GM23338 (cell line): Measurements from ENCODE around the gene NIPSNAP2. TPM values are rescaled to one million over a fixed set of nuclear protein-coding genes. Genes with fewer than 3 reads are reported as not detected.

Experiments
- ATAC-seq: fragments of 200-7000 bp; cut with Tn5 transposase; 3 replicates; pipeline ENCODE4 v1.9.1; 2020
- DNase-seq: peaks from one replicate; pipeline ENCODE4 v3.0.0-alpha.2; 2015; ENCODE audit warnings: low spot score
- H2AFZ ChIP-seq: fragments of 200-600 bp; sonication (generic); 2 replicates; pipeline ENCODE4 v1.8.0; 2016; ENCODE audit warnings: antibody characterized with exemption, mild to moderate bottlenecking, moderate library complexity
- H3F3A ChIP-seq: fragments of 200-600 bp; sonication (generic); replicated peaks from 2 replicates; pipeline ENCODE4 v1.8.0; 2017; ENCODE audit warnings: antibody characterized with exemption, mixed run types, low read depth
- H3K27ac ChIP-seq: fragments of 200-600 bp; sonication (generic); 2 replicates; pipeline ENCODE4 v1.6.1; 2016; ENCODE audit warnings: low read depth
- H3K27me3 ChIP-seq: fragments of 200-600 bp; sonication (generic); 2 replicates; pipeline ENCODE4 v1.8.0; 2016; ENCODE audit warnings: mild to moderate bottlenecking, mixed run types, moderate library complexity; ENCODE audit not compliant: insufficient read depth
- H3K36me3 ChIP-seq: fragments of 200-600 bp; sonication (generic); 2 replicates; pipeline ENCODE4 v1.8.0; 2016; ENCODE audit warnings: mild to moderate bottlenecking; ENCODE audit not compliant: insufficient read depth
- H3K4me1 ChIP-seq: fragments of 200-600 bp; sonication (generic); 2 replicates; pipeline ENCODE4 v1.8.0; 2016; ENCODE audit warnings: mild to moderate bottlenecking, moderate library complexity; ENCODE audit not compliant: insufficient read depth
- H3K4me2 ChIP-seq: fragments of 200-600 bp; sonication (generic); 2 replicates; pipeline ENCODE4 v1.7.1; 2017; ENCODE audit warnings: mixed run types
- H3K4me3 ChIP-seq: fragments of 200-600 bp; sonication (generic); 2 replicates; pipeline ENCODE4 v1.6.1; 2016; ENCODE audit warnings: mixed run types
- H3K79me2 ChIP-seq: fragments of 200-600 bp; sonication (generic); replicated peaks from 2 replicates; pipeline ENCODE4 v1.8.0; 2017; ENCODE audit warnings: mild to moderate bottlenecking; ENCODE audit not compliant: insufficient read depth
- H3K9me2 ChIP-seq: fragments of 200-600 bp; sonication (generic); 2 replicates; pipeline ENCODE4 v1.8.0; 2017; ENCODE audit not compliant: insufficient read depth
- H4K20me1 ChIP-seq: fragments of 200-600 bp; sonication (generic); replicated peaks from 2 replicates; pipeline ENCODE4 v1.8.0; 2017; ENCODE audit warnings: mild to moderate bottlenecking; ENCODE audit not compliant: insufficient read depth
- H3K27ac Mint-ChIP-seq: 2 replicates; pipeline ENCODE4 v1.8.0; 2020; ENCODE audit warnings: inconsistent platforms, mild to moderate bottlenecking, moderate library complexity, mixed read lengths
- H3K27me3 Mint-ChIP-seq: 3 replicates; pipeline ENCODE4 v1.8.0; 2022; ENCODE audit warnings: low read depth, mild to moderate bottlenecking, moderate library complexity, mixed read lengths, inconsistent platforms; ENCODE audit not compliant: insufficient read depth, poor library complexity
- H3K36me3 Mint-ChIP-seq: 3 replicates; pipeline ENCODE4 v1.8.0; 2021; ENCODE audit warnings: low read depth, mild to moderate bottlenecking, inconsistent platforms, moderate library complexity, mixed read lengths
- H3K4me1 Mint-ChIP-seq: 3 replicates; pipeline ENCODE4 v1.8.0; 2020; ENCODE audit warnings: mild to moderate bottlenecking, inconsistent platforms, mixed read lengths
- H3K4me3 Mint-ChIP-seq: 3 replicates; pipeline ENCODE4 v1.8.0; 2021; ENCODE audit warnings: moderate library complexity, mild to moderate bottlenecking, inconsistent platforms, mixed read lengths
- H3K9me3 Mint-ChIP-seq: 3 replicates; pipeline ENCODE4 v1.8.0; 2020; ENCODE audit warnings: moderate library complexity, mild to moderate bottlenecking, inconsistent platforms, mixed read lengths
- CREB1 ChIP-seq: fragments of 250-450 bp; sonication (Bioruptor Pico); IDR thresholded peaks from 2 replicates; pipeline ENCODE4 v1.5.0; 2020; ENCODE audit warnings: low read depth, mild to moderate bottlenecking, moderate library complexity
- CTCF ChIP-seq, 2 experiments: fragments of 200-600 bp in 1 of 2; sonication (generic) in 1 of 2; conservative IDR thresholded peaks; 2 replicates each; pipeline versions ENCODE4 v1.5.1 to v1.6.1; 2016 to 2017; ENCODE audit warnings: antibody characterized with exemption in 2 of 2, low read depth in 2 of 2, mild to moderate bottlenecking in 2 of 2, moderate library complexity in 1 of 2
- ETS1 ChIP-seq: IDR thresholded peaks from 2 replicates; pipeline ENCODE4 v1.6.1; 2016; ENCODE audit warnings: antibody characterized with exemption
- EZH2phosphoT487 ChIP-seq: fragments of 200-600 bp; sonication (generic); IDR thresholded peaks from one replicate; pipeline ENCODE4 v1.8.1; 2018; ENCODE audit warnings: antibody characterized with exemption; ENCODE audit not compliant: unreplicated experiment
- JUNB ChIP-seq: IDR thresholded peaks from one replicate; pipeline ENCODE4 v1.6.1; 2016; ENCODE audit warnings: antibody characterized with exemption; ENCODE audit not compliant: unreplicated experiment
- NANOG ChIP-seq: IDR thresholded peaks from 2 replicates; pipeline ENCODE4 v1.6.1; 2016; ENCODE audit warnings: antibody characterized with exemption, borderline replicate concordance
- POLR2AphosphoS5 ChIP-seq: IDR thresholded peaks from 2 replicates; pipeline ENCODE4 v1.6.1; 2016; ENCODE audit warnings: antibody characterized with exemption, low read depth
- REST ChIP-seq: IDR thresholded peaks from one replicate; pipeline ENCODE4 v1.6.1; 2018; ENCODE audit warnings: antibody characterized with exemption; ENCODE audit not compliant: unreplicated experiment
- STAT1 ChIP-seq: IDR thresholded peaks from one replicate; pipeline ENCODE4 v1.6.1; 2016; ENCODE audit warnings: antibody characterized with exemption; ENCODE audit not compliant: unreplicated experiment
- ZNF114 ChIP-seq: fragments of 250-450 bp; sonication (Bioruptor Pico); IDR thresholded peaks from 2 replicates; pipeline ENCODE4 v1.5.0; 2020; ENCODE audit warnings: mild to moderate bottlenecking, moderate library complexity
- ZNF331 ChIP-seq: fragments of 250-450 bp; sonication (Bioruptor Pico); IDR thresholded peaks from 2 replicates; pipeline ENCODE4 v1.5.0; 2020; ENCODE audit warnings: low read depth, mild to moderate bottlenecking, moderate library complexity
- polyA plus RNA-seq: library from polyadenylated mRNA; unstranded; fragments of >200 nt; fragmentation: Nextera tagmentation; extraction: Ambion mirVana; gene quantifications from 2 replicates; pipeline ENCODE4 v1.2.1, GENCODE V29; 2016
- total RNA-seq: library from RNA; depleted of rRNA; stranded (reverse); fragments of >200 nt; shearing (Covaris generic); gene quantifications from 2 replicates; pipeline ENCODE4 v1.2.3, GENCODE V29; 2014
- TF ChIP-seq, protein P1 (sequence below): fragments of 250-450 bp; sonication (Bioruptor Pico); IDR thresholded peaks from 2 replicates; pipeline ENCODE4 v1.5.0; 2020; ENCODE audit warnings: mild to moderate bottlenecking, moderate library complexity

NIPSNAP2 gene
- total and polyA plus RNA-seq, 2 experiments from 2014 or later: 29.8 to 30.5 TPM

GRCh38 chr7:55973747-55974250 is 9.4 kb downstream of the NIPSNAP2 start:
- H3K27me3 ChIP-seq: no peaks in the 10 kb centered on the region
- Mint-ChIP-seq H3K27ac (no peak overlapping the region), H3K36me3 (peaks cover 14% of the 10 kb centered on the region), H3K27me3 (peaks cover 3% of the 10 kb centered on the region), H3K4me1 (peaks cover 9% of the 10 kb centered on the region; the same call in 2 of the 3 replicates), H3K4me3 (no peak overlapping the region), H3K9me3 (no peaks in the 10 kb centered on the region; the same call in 1 of the 3 replicates)
- DNase-seq (no peak), ATAC-seq (no peak)
- no peaks in the 10 kb centered on the region for H3K9me2 ChIP-seq
- H2AFZ ChIP-seq: no peak overlapping the region
- no peaks in the 10 kb centered on the region for H3K36me3 ChIP-seq
- H3K27ac ChIP-seq: no peak overlapping the region
- H3K4me2 ChIP-seq: no peak overlapping the region
- H3K4me3 ChIP-seq: no peak overlapping the region
- peaks cover 5% of the 10 kb centered on the region for H4K20me1 ChIP-seq
- H3F3A ChIP-seq: no peaks in the 10 kb centered on the region
- peaks cover 21% of the 10 kb centered on the region; the same call in 1 of the 2 replicates for H3K79me2 ChIP-seq
- no peaks in the 10 kb centered on the region for H3K4me1 ChIP-seq
- TF ChIP-seq CREB1 (CRISPR knock-in tag) (no peak), EZH2phosphoT487 (no peak), JUNB (no peak), NANOG (no peak), STAT1 (no peak), ETS1 (no peak), ZNF114 (no peak), POLR2AphosphoS5 (no peak), REST (no peak), CTCF (conservative IDR thresholded peaks at IDR 0.05; ENCODE audit: low read depth in 2 of 2) (no peak), ZNF331 (CRISPR knock-in tag) (no peak)
- TF ChIP-seq, protein P1, sequence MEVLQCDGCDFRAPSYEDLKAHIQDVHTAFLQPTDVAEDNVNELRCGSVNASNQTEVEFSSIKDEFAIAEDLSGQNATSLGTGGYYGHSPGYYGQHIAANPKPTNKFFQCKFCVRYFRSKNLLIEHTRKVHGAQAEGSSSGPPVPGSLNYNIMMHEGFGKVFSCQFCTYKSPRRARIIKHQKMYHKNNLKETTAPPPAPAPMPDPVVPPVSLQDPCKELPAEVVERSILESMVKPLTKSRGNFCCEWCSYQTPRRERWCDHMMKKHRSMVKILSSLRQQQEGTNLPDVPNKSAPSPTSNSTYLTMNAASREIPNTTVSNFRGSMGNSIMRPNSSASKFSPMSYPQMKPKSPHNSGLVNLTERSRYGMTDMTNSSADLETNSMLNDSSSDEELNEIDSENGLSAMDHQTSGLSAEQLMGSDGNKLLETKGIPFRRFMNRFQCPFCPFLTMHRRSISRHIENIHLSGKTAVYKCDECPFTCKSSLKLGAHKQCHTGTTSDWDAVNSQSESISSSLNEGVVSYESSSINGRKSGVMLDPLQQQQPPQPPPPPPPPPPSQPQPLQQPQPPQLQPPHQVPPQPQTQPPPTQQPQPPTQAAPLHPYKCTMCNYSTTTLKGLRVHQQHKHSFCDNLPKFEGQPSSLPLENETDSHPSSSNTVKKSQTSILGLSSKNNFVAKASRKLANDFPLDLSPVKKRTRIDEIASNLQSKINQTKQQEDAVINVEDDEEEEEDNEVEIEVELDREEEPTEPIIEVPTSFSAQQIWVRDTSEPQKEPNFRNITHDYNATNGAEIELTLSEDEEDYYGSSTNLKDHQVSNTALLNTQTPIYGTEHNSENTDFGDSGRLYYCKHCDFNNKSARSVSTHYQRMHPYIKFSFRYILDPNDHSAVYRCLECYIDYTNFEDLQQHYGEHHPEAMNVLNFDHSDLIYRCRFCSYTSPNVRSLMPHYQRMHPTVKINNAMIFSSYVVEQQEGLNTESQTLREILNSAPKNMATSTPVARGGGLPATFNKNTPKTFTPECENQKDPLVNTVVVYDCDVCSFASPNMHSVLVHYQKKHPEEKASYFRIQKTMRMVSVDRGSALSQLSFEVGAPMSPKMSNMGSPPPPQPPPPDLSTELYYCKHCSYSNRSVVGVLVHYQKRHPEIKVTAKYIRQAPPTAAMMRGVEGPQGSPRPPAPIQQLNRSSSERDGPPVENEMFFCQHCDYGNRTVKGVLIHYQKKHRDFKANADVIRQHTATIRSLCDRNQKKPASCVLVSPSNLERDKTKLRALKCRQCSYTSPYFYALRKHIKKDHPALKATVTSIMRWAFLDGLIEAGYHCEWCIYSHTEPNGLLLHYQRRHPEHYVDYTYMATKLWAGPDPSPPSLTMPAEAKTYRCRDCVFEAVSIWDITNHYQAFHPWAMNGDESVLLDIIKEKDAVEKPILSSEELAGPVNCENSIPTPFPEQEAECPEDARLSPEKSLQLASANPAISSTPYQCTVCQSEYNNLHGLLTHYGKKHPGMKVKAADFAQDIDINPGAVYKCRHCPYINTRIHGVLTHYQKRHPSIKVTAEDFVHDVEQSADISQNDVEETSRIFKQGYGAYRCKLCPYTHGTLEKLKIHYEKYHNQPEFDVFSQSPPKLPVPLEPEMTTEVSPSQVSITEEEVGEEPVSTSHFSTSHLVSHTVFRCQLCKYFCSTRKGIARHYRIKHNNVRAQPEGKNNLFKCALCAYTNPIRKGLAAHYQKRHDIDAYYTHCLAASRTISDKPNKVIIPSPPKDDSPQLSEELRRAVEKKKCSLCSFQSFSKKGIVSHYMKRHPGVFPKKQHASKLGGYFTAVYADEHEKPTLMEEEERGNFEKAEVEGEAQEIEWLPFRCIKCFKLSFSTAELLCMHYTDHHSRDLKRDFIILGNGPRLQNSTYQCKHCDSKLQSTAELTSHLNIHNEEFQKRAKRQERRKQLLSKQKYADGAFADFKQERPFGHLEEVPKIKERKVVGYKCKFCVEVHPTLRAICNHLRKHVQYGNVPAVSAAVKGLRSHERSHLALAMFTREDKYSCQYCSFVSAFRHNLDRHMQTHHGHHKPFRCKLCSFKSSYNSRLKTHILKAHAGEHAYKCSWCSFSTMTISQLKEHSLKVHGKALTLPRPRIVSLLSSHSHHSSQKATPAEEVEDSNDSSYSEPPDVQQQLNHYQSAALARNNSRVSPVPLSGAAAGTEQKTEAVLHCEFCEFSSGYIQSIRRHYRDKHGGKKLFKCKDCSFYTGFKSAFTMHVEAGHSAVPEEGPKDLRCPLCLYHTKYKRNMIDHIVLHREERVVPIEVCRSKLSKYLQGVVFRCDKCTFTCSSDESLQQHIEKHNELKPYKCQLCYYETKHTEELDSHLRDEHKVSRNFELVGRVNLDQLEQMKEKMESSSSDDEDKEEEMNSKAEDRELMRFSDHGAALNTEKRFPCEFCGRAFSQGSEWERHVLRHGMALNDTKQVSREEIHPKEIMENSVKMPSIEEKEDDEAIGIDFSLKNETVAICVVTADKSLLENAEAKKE (CRISPR knock-in tag): no peak
